GM18861 (cell line): Measurements from ENCODE around the gene ZNF853.
"Not testable (repeated sequence)": the region's sequence is repeated elsewhere in the genome, so short reads cannot be mapped to it uniquely, and the experiment has no call there.

Experiments
- ATAC-seq: cut with Tn5 transposase; IDR thresholded peaks from one replicate; pipeline ENCODE4 v1.9.1; 2021; ENCODE audit not compliant: unreplicated experiment

The ZNF853 gene

GRCh38 chr7:6651851-6652445 is 36.5 kb downstream of the ZNF853 start:
- ATAC-seq: no peak

GRCh38 chr7:6652446-6653011 is 37.1 kb downstream of the ZNF853 start:
- no peak for ATAC-seq

- ATAC-seq: no peak
These were observed 37.9 kb downstream of the ZNF853 start for GRCh38 chr7:6653071-6654003.

- no peak for ATAC-seq
These were observed 38.9 kb downstream of the ZNF853 start for GRCh38 chr7:6654113-6654841.

GRCh38 chr7:6654842-6655610 is 39.6 kb downstream of the ZNF853 start:
- ATAC-seq: no peak

GRCh38 chr7:6655636-6656385 is 40.4 kb downstream of the ZNF853 start:
- no peak for ATAC-seq

- no peak for ATAC-seq
These were observed 41.0 kb downstream of the ZNF853 start for GRCh38 chr7:6656413-6656812.

- no peak for ATAC-seq
These were observed 43.4 kb downstream of the ZNF853 start for GRCh38 chr7:6658618-6659345.

GRCh38 chr7:6670851-6671250 is 55.4 kb downstream of the ZNF853 start:
- not testable (repeated sequence) for ATAC-seq
